B cell (primary cell): ENCODE data around the gene HDAC7.

Experiments used
- EZH2 ChIP-seq: IDR thresholded peaks from 2 replicates; pipeline ENCODE4 v1.6.1; 2012; ENCODE audit warnings: borderline replicate concordance, low read depth, mild to moderate bottlenecking, moderate library complexity, low read length; ENCODE audit not compliant: insufficient read depth, poor library complexity, severe bottlenecking
- TF ChIP-seq, protein P1 (sequence below): fragments of 200-600 bp; IDR thresholded peaks from one replicate; pipeline ENCODE4 v1.8.0; 2022; ENCODE audit warnings: antibody characterized with exemption, mild to moderate bottlenecking

GRCh38 chr12:47791874-47792273 is 27.8 kb downstream of the HDAC7 start:
- TF ChIP-seq, protein P1, sequence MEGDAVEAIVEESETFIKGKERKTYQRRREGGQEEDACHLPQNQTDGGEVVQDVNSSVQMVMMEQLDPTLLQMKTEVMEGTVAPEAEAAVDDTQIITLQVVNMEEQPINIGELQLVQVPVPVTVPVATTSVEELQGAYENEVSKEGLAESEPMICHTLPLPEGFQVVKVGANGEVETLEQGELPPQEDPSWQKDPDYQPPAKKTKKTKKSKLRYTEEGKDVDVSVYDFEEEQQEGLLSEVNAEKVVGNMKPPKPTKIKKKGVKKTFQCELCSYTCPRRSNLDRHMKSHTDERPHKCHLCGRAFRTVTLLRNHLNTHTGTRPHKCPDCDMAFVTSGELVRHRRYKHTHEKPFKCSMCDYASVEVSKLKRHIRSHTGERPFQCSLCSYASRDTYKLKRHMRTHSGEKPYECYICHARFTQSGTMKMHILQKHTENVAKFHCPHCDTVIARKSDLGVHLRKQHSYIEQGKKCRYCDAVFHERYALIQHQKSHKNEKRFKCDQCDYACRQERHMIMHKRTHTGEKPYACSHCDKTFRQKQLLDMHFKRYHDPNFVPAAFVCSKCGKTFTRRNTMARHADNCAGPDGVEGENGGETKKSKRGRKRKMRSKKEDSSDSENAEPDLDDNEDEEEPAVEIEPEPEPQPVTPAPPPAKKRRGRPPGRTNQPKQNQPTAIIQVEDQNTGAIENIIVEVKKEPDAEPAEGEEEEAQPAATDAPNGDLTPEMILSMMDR, result no peak
- TF ChIP-seq EZH2, result no peak
